NCI-H2029 treated with DMSO at 0.1 percent for 48 hours (cell line): ENCODE results near the gene LHFPL3.
A peak's percentile ranks its signal among the peaks of the same experiment; 100 is the strongest.

Source experiments
- DNase-seq: peaks from one replicate; lab custom pipeline; 2025; lab: John Stamatoyannopoulos, UW

Gene LHFPL3

DNA sequence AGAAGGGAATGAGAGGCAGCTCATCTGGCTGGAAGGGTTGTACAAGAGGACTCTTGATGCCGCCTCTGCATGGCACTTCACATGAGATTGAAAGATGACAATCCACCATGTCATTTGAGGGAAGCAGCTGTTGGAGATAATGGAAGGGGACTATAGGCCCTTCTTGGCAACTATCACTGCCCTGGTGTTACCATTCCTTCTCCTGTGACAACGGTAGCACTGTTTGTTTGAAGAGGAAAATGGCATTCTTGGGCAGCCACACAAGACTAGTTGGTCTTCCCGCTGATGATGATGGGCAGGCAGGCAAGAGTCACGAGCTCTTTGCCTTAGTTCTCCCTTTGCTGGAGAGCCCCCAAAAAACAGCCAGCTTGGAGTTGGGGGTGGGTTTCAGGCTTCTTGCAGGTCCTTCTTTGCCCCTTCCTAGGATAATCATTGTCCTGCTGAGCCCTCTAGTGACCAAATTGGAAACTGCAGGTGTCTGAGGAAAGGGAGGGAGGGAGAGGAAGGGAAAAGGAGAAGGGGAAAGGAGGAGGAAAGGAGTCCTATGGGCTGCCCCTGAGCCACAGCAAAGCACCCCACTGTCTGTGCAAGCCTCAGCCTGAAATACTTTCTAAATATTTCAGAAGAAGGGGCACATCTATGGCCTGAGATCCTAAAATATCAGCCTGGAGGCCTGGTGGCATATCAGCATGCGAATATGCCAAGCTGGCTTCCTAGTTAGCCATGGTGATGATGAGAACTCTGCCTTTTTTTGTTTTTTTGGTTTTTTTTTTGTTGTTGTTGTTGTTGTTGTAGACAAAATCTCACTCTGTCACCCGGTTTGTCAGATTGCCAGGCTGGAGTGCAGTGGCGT, 520.0 kb downstream of the LHFPL3 start:
- DNase-seq: peak; percentile 62

DNA sequence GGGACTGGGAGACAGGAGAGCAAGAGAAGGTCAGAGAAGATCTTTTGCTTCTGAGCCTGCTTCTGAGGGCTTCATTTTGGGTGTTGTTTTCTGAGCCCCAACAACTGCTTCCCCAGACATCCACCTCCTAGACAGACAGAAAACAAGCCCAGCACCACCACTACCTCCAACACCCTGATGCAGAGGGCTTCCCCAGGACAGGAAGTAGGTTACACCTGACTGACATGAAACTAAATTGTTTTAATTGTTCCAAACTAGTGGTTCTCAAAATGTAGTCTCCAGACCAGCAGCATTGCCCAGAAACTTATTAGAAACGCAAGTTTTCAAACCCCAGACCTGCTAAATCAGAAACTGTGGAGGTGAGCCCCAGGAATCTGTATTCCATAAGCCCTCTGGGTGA, 522.0 kb downstream of the LHFPL3 start:
- no peak for DNase-seq

DNA sequence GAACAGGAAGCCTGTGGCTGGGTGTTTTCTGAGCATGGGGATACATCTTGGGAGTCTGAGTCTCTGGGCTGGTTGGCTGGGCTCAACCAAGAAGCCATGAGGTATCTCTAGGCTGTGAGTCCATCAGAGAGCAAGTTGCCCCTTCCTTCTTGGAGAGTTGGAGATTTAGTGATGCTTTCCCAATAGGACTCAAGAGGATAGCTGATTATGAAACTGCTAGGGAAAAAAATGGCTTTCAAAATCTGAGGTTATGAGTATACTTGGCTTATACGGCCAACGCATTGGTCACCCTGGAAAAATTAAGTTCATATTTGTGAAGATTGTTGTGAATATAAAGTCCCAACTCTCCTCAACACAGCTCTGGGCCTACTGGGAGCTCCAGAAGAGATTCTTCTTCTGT, 522.9 kb downstream of the LHFPL3 start:
- DNase-seq: no peak

DNA sequence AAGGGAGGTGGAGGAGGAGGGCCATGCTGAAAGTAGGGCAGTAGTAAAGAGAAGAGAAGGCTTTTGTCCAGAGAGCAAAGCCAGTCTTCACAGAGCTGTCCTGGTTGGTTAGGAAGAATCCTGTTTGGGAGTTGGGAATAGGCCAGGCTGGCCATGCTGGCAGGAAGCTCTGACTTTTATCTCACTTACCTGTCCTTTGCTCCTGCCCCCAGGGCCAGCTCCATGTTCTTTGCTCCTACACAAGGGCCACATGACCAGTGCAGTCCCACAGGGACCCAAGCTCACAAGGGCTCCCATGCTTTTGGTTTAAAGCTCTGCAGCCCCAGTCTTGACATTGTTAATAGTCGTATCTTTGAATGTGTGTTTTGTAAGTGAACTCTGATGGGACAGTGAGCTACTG, 524.0 kb downstream of the LHFPL3 start:
- no peak for DNase-seq

DNA sequence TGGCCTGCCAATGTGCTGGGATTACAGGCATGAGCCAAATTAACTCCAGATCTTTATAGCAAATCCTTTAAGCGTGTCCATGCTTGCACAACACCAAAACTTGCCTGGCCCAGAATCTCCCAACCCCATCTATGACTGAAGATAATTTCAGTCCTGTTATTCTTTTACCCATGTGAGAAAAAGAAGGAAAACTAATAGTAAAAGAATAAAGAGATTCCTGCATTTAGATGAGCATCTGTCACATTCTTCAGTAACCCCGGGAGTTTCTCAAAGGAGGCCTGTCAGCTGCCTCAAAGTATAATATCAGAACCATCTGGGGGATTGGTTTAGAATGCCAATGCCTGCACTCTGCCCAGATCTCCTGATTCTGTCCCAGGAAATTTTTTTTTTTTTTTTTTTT, 527.5 kb downstream of the LHFPL3 start:
- no peak for DNase-seq

DNA sequence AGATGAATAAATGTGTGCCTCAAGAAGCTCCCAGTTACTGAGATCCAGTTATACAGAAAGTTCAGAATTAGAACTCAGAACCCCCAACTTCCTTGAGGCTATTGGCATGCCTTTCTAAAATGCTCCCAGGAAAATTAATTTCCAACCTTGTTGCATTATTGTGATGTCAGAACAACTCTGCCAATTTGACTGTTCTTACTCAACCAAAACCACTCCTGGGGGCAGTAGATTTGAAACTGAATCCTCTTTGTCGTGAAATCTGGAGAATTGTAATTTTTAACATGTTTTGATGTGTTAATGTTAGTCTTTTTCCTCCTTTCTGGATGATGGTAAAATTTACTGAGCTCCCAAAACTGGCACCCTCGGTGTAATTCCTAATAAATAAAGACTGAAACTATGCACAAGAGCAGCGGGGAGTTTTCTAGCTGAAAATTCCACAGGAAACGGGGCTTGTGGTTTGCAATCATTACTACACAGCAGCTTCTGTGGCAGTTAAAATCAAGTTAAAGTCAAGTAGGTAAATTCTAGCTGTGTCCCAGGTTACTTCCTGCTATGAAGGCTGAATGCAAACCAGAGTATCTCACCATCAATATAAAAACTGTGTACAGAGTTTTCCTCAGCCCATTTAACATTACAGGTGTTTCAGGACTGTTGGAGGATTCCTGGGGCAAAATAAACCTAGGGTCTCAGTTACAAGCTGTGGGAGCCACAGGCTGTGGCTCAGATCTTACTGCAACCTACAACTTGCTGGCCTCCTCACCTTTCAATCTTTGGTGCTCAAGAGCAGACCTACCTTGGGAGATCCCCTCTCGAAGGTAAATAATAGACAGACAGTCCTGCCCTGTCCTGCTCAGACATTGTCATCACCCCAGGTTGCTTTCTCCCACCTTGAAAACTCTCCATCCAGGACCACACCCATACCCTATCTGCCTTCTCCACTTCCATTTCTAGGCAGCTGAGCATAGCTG, 529.3 kb downstream of the LHFPL3 start:
- DNase-seq: no peak

DNA sequence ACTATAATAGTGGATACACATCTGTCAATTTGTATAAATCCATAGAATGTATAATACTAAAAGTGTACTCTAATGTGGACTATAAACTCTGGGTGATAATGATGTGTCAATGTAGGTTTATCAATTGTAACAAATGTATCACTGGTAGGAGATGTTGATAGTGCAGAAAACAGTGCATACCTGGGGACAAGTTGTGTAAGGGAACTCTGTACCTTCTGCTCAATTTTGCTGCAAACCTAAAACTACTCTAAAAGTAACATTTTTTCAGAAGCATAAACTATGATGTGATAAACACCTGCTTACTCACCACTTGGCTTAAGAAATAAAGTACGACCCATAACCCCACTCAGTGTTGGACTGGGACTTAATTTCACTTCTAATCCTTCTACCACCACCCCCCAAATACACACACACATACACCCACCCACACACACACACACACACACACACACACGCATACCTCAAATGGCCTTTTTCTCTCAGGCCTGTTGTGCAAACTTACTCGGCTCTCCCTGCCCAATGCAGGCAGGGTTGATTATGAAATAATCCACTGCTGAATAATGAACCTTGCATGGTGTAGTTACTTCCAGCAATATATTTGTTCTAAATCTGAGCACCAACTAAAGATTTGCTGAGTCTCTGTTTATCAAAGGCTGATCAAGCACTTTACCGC, 531.5 kb downstream of the LHFPL3 start:
- no peak for DNase-seq

DNA sequence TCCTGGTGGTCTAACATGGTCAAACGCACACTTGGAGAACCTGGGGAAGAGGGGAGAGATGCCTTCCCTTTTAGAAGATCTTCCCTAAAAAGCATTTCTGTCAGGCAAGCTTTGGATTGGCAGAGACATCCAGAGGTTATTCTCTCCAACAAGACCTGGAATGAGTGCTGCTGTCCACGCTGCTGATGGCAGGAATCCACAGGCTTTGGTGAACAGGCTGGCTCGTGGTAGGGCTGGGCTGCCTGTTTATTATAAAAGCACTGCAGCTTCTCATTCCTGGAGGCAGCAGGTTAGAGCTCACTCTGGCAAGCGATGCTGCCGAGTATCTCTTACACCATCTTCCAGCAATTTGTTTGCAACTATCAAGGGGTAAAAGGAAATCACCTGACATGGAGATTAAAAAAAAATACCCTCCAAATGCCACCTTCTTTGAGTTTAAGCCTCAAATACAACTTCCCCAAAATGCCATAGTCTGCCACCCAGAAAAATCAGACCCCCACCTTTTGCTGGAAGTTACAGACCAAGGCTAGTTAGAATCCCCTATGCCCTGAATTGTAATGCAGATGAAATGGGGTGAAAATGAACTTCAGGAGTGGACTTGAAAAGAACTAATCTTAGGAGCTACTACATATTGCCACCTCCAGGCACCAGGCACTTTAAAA, 533.5 kb downstream of the LHFPL3 start:
- DNase-seq: no peak

DNA sequence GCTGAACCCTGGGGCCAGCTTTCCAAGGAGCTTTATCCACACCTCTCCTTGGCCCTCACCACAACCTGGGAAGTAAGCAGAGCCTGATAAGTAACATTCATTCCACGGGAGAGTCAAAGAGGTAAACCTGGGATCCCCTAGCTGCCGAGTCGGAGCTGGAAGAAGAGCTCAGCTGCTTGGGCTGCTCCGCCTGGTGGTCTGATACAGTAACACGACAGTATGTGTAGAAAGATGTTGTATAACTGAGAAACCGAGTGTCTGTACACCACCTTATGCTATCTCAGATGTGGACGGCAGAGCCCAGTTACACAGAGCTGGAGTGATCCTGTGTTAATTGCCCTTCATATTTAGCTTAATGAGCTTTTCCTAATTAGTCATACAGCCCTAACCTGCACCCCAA, 534.3 kb downstream of the LHFPL3 start:
- no peak for DNase-seq

DNA sequence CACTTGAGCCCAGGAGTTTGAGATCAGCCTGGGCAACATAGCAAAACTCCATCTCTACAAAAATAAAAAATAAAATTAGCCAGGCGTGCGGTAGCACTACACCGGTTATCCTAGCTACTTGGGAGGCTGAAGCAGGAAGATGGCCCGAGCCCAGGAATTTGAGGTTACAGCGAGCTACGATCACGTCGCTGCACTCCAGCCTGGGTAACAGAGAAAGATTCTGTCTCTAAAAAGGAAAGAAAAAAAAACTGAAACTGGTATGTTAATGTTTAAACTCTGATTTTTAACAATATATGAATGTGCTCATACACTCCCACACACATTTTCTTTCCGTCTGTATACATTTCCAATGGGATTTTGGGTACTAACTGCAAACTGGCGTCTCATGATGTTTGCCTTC, 545.0 kb downstream of the LHFPL3 start:
- no peak for DNase-seq

DNA sequence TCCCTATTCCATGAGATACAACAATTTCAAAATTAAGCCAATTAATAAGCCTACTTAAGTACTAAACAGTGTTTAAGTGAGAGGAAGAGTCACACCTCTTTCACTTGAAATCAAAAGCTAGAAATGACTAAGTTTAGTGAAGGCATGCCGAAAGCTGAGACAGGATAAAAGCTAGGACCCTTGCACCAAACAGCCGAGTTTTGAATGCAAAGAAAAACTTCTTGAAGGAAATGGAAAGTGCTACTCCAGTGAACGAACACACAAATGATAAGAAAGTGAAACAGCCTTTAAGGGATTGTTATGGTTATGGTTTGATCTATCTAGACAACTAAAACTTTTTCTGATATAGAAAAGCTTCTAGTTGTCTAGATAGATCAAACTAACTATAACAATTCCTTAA, 550.2 kb downstream of the LHFPL3 start:
- no peak for DNase-seq

DNA sequence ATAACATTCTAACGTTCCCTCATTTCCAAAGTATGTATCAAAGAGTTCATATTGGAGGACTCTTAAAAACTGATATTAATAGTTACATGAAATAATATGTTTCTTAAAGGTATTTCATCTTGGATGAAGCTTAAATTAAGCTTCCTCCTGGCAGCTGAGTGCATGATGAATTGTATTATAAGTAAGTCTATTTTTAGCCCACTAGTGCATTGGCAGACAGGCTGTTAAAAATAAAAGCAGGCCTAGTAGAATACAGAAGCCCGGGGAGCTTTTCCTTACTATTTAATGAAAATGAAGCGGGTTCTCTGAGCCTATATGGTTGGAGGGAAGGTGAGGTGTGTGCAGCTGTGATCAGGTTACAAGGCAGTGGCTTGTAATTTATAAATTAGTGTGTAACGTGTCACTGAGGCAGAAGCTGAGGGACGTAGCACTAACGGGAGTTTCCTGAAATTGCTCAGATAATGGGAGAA, 554.9 kb downstream of the LHFPL3 start:
- no peak for DNase-seq

DNA sequence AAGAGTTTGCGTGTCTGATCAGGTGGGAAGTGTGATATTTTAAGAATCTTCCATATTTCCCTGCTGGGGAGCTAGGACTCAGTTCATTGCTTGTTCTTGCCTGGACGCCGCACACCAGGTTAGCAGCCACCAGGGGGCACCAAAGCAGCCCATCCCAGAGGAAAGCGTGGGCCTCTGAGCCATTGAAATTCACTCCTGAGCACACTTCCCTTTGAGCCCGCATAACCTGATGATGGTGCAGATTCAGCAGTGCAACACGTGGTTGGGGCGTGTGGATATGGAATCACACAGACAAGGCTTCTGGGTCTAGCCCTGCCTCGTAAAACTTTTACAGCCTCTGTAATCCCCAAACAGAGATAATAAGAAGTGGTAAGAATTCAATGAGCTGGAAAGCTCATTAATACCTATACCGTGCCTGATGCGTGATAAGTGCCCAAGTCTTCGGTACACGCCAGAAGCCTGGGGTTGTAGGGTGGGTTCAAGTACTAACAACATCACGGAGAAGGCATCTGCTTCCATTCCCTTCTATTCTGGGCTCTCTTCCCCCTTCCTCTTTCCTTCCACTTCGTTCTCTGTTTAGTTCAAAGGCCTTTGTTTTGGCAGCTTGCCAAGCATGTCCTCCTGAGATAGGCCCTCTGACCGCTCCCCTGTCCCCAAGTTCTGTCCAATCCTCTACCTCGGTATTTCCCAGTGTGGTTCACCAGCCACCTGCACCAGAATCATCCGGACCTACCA, 555.5 kb downstream of the LHFPL3 start:
- peak; percentile 78 for DNase-seq

DNA sequence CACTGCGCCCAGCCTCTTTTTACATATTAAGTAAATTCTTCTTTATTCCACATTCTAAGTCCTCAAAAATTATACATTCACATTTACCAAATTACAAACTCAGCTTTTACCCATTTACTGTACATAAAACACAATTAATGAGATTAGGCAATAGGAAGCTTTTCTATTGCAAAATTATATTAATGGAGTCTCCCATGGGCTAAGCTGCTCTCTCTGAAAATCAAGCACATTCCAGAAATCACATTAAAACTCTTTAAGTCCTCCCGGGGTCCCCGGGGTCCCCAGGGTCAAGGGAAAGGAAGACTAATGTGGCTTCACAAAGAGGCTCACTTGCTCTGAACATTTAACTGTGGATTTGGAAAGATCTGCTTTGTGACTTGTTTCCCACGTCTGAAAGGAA, 558.2 kb downstream of the LHFPL3 start:
- no peak for DNase-seq

DNA sequence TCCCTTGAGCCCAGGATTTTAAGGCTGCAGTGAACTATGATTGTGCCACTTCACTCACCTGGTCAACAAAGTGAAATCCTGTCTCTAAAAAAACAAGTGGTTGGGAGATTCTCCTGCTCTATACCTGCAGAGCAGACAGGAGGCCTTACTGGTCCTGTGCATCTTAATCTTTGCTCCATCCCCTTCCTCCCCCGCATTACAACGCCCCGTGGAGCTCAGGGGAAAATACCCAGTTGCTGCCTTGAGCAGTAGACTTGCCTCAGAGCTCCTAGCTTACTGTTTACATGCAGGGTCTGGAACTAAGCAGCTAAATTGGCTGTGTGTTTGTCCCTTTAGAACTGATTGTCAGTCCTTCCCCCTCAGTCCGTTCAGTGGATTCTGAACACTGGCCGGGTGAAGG, 561.8 kb downstream of the LHFPL3 start:
- no peak for DNase-seq

DNA sequence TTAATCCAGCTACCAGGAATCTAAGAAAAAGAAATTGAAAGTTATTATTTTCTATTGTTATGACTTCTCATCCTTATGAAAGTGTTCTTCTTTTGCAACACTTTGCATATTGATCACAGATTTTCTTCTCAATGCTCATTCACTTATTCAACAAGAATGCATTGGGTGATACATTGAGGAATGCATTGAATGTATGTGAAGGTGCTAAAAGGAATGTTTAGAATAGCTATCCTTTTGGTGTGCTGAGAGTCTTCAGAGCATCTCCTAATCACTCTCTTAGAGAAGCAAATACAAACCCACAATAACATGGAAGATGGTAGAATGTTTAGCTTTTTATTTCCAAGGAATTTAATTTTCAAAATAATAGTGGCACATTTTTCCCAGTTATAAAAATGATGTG, 563.5 kb downstream of the LHFPL3 start:
- DNase-seq: no peak

DNA sequence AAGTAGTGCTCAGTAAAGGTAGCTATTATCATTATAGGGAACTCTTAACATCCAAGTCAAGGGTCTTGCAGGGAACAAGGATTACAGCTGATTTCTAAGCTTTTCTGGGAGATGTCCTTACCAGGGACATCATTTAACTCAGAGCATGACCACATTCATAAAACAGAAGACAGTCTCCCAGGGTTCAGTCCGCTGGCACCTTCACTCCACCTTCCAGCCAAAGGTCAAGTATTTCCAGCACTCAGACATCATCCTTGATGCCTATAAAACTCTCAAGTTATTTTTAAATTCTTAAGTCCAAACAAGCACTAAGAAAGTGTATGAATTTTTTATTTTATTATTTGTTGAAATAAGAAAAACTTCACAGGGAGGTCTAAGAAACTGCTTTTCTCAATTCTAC, 565.9 kb downstream of the LHFPL3 start:
- DNase-seq: no peak

DNA sequence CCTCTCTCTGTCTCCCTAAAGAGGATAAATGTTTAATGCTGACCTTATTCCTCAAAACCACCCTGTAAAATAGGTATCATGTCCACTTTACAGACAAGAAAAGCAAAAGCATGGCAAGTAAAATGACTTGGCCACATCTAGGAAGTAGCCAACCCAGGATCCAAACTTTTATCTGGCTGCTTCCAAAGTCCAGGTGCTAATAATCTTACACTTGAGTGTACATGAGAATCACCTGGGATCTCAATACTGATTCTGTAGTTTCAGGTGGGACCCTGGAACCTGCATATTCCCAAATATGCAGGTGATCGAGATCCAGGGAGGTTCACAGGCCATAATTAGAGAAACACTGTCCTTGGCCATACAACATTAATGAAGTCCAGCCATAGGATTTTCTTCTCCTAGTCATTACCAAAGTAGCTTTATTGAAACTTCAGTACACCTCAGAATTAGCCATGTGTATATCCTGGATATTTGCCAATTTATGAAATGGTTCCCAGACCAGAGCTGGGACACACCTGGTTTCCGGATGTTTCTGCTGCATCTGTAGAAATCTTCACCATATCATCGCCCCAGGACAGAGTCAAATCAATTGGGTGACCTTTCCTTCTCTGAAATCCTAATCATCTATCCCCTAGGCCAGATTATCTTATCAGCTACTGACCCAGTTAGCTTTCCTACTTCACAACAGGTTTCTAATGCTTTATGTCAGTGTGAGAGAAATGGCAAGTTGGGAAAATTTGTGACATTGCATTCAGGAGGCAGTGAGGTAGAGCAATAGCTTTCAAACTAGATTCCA, 566.5 kb downstream of the LHFPL3 start:
- no peak for DNase-seq

DNA sequence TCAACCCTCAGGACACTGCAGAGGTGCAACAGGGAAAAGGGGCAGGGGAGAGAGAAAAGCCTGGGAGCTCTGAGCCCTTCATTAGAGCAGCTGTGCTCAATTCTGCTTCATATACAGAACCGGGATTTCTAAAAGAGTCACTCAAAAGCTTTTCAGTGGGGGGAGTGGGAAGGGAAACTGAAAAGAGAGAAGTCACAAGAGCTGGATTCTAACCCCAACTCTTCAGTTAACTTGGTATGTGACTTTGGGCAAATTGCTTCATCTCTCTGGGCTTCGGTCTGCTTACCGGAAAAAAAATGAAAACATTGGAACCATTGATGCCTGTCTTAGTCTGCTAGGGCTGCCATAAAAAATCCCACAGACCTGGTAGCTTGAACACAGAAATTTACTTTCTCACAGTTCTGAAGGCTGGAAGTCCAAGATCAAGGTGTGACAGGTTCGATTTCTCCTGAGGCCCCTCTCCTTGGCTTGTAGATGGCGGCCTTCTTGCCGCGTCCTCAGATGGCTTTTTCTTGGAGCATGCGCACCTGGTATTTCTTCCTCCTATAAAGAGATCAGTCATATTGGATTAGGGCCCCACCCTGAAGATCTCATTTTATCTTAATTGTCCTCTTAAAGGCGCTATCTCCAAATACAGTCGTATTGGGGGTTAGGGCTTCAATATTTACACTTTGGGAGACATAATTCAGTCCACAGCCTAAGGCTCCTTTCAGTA, 567.3 kb downstream of the LHFPL3 start:
- DNase-seq: no peak

DNA sequence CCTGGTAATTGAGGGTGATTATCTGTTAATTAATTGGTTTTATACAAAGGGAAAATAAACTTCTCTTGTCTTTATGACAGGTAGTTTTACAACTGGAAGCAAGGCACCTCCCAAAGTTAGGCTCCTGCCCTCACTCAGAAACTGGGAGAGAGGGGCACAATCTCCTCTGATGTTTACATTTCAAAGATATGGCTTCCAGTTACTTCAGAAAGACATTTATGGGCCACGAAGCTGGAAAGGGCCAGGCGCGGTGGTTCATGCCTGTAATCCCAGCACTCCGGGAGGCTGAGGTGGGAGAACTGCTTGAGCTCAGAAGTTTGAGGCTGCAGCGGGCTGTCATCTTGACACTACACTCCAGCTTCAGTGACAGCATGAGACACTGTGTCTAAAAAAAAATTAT, 570.0 kb downstream of the LHFPL3 start:
- DNase-seq: no peak
